ENCODE data around the gene IPMK. TPM values are rescaled to one million over a fixed set of nuclear protein-coding genes. Genes with fewer than 3 reads are reported as not detected.

Gene IPMK
- total and polyA plus RNA-seq, 9 of the 15 experiments (the other 6 are each of a cell fraction or from before 2014, with no cell fraction given) = 0.98 to 4.4 (median 2.7) TPM

DNA sequence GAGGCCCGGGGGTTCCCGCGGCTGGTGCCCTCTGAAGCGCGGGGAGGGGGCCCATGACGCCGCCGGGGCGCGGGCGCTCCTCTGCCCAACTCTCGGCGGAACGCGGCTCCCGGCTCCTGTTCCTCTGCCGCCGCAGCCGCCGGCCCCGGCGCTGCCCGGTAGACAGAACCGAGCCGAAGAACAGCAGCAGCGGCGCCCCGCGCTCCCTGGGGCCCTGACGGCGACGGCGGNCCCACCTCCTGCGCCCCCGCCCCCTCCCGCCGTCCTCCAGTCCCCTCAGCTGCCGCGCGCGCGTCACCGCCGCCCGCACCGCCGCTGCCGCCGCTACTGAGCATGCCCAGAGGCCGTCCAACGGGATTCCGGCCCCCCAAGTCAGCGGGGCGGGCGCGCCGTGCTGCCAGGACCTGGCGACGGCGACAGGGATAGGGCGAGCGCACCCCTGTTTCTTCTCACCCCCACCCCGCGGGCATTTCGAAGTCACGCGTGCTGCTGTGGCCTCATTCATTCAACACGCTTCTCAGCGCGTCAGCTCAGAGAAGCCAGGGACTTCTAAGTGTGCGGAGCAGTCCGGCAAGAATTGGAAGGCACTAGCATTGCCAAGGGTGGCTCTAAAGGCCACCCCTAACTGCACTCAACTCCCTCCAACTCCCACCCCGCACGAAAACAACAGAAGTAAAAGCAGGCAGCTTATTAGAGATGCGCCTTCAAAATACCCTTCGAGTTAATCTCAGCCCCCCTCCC is at the start of gene IPMK (continued):
- TF ChIP-seq E2F5 (CRISPR knock-in tag; IDR thresholded peaks at IDR 0.05) (no peak), LCOR (CRISPR knock-in tag; IDR thresholded peaks at IDR 0.05) (0 out of 2 replicates have a peak, but pooled peaks have one; percentile 53), BHLHE40 (IDR thresholded peaks at IDR 0.05; ENCODE audit: low read length) (peak; percentile 59), E2F6 (IDR thresholded peaks at IDR 0.05; ENCODE audit: borderline replicate concordance in 1 of 2, extremely low read depth in 1 of 2, insufficient read depth in 1 of 2, insufficient read length in 1 of 2, low read depth in 1 of 2, low read length in 1 of 2, poor library complexity in 1 of 2, severe bottlenecking in 1 of 2) (peak; percentile 98 to 100), MEIS2 (IDR thresholded peaks at IDR 0.05; ENCODE audit: partially characterized antibody) (peak; percentile 57), THAP12 (CRISPR knock-in tag; IDR thresholded peaks at IDR 0.05) (no peak), EGR1 (conservative IDR thresholded peaks at IDR 0.05) (0 out of 2 replicates have a peak, but pooled peaks have one; percentile 19), GABPB1 (CRISPR knock-in tag; IDR thresholded peaks at IDR 0.05) (peak; percentile 26; the same call in 1 of the 2 replicates), SIN3B (IDR thresholded peaks at IDR 0.05; ENCODE audit: low read depth) (no peak), TCF7 (IDR thresholded peaks at IDR 0.05; ENCODE audit: borderline replicate concordance) (0 out of 2 replicates have a peak, but pooled peaks have one; percentile 30), NR2F6 (CRISPR knock-in tag; IDR thresholded peaks at IDR 0.05) (no peak), NCOA2 (IDR thresholded peaks at IDR 0.05; ENCODE audit: partially characterized antibody in 2 of 2) (no peak), ZNF408 (CRISPR knock-in tag; IDR thresholded peaks at IDR 0.05; ENCODE audit: low read depth) (no peak), RBM25 (IDR thresholded peaks at IDR 0.05; ENCODE audit: low read depth, low read length, severe bottlenecking) (peak; percentile 49), KAT8 (IDR thresholded peaks at IDR 0.05; ENCODE audit: low read depth) (no peak), HBP1 (CRISPR knock-in tag; IDR thresholded peaks at IDR 0.05) (peak; percentile 98), SMARCA4 (IDR thresholded peaks at IDR 0.05) (0 out of 2 replicates have a peak, but pooled peaks have one; percentile 26), PRMT5 (CRISPR knock-in tag; IDR thresholded peaks at IDR 0.05) (no peak)
- TF ChIP-seq, protein P1, sequence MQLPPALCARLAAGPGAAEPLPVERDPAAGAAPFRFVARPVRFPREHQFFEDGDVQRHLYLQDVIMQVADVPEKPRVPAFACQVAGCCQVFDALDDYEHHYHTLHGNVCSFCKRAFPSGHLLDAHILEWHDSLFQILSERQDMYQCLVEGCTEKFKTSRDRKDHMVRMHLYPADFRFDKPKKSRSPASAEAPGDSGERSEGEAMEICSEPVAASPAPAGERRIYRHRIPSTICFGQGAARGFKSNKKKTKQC (CRISPR knock-in tag; IDR thresholded peaks at IDR 0.05) = peak; percentile 82; the same call in 1 of the 2 replicates
- TF ChIP-seq, protein P2, sequence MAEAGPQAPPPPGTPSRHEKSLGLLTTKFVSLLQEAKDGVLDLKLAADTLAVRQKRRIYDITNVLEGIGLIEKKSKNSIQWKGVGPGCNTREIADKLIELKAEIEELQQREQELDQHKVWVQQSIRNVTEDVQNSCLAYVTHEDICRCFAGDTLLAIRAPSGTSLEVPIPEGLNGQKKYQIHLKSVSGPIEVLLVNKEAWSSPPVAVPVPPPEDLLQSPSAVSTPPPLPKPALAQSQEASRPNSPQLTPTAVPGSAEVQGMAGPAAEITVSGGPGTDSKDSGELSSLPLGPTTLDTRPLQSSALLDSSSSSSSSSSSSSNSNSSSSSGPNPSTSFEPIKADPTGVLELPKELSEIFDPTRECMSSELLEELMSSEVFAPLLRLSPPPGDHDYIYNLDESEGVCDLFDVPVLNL (CRISPR knock-in tag; IDR thresholded peaks at IDR 0.05; ENCODE audit: low read depth) = peak; percentile 87; the same call in 1 of the 2 replicates
